ENCODE measurements around the gene PRPS2.
A peak's percentile ranks its signal among the peaks of the same experiment; 100 is the strongest.

PRPS2 gene

GRCh38 chrX:12817528-12817927, 26.3 kb downstream of the PRPS2 start:
- no peak for DNase-seq

GRCh38 chrX:12819222-12819621, 28.0 kb downstream of the PRPS2 start:
- DNase-seq, result no peak

DNA sequence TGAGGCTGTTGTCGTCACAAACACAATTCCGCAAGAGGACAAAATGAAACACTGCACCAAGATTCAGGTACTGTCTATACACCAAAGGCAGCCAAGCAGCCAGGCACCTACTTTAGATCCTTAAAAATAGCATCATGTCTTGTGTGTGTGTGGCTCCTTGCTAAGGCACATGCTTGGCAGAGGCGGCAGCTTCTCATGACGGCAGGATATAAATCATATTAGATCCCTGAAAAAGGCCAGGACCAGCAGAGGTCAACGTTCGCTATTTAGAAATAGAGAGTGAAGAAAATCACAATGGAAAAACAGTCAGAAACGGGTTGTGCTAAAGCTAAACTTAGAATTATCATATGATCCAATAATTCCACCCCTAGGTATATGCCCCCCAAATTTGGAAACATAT, 29.5 kb downstream of the PRPS2 start:
- no peak for DNase-seq

DNA sequence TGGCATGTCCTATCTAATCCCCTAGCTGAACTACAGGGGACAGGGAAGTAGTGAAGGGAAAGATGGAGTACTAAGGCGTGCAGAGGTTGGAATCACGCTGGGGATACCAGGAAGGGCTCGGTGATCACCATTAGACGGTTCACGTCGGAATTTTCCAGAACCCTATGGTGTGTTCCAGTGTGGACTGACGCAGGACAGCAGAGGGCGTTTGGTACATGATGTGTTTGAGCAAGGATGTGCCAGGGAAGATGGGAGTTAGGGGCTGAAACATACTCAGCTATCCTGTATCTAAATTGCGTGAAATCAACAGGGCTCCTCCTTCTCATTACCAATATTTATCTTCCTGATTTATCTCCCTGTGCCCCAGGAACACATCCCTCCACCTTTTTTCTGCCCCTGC, 33.7 kb downstream of the PRPS2 start:
- no peak for DNase-seq

DNA sequence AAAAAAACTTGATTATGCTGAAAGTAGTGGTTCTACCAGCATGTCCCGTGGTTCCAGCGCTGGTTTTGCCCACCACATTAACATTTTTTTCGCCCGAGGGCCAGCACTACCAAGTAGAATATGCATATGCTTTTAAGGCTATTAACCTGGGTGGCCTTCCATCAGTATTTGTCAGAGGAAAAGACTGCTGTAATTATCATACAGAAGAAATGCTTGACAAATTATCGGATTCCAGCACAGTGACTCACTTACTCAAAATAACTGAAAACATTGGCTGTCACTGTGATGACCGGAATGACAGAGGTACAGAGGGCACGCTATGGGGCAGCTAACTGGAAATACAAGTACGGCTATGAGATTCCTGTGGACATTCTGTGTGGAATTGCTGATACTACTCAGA, 34.6 kb downstream of the PRPS2 start:
- DNase-seq, result no peak

- DNase-seq, result no peak
These were observed 52.0 kb downstream of the PRPS2 start for GRCh38 chrX:12843061-12843667.

GRCh38 chrX:12843668-12844279, 52.6 kb downstream of the PRPS2 start:
- no peak for DNase-seq

- DNase-seq, result no peak
These were observed 53.1 kb downstream of the PRPS2 start for GRCh38 chrX:12844319-12844718.

- no peak for DNase-seq
These were observed 74.1 kb downstream of the PRPS2 start for GRCh38 chrX:12865359-12865758.

- DNase-seq, result peak in 1 of 2 donors; percentile 7
These were observed 75.5 kb downstream of the PRPS2 start, which contains the start of gene TLR7 for GRCh38 chrX:12866451-12867377. TSS of gene TLR7 (plus strand) at chrX:12867072. CDS start at chrX:12867579, 507 bp downstream.

- DNase-seq, result no peak
These were observed 76.5 kb downstream of the PRPS2 start for GRCh38 chrX:12867685-12868084.

GRCh38 chrX:12868747-12869146, 77.5 kb downstream of the PRPS2 start:
- DNase-seq, result no peak

DNA sequence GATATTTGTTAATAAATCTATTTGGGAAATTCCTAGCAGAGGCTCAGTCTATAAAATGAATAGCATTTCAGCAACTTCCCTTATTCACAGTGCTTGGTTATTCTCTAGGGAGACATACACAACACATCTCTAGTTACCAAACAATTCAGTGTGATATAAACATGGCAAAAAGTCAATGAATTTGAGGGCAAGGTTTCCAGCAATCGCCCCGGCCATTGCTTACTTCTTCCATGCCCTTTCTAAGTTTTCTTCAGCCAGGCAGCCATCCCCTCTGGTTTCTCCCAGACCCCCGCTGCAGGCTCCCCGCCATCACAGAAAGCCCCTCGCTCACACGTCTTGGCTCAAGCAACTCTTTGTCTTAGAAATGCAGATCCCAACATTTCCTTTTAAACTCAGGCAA, 80.0 kb downstream of the PRPS2 start:
- DNase-seq, result no peak

- no peak for DNase-seq
These were observed 81.5 kb downstream of the PRPS2 start for GRCh38 chrX:12872741-12873140.

All from CD4-positive, alpha-beta T cell treated with Interleukin-1 beta for 1 hour (primary cell).